Measurements from ENCODE around the gene GPR171. TPM values are rescaled to one million over a fixed set of nuclear protein-coding genes. Genes with fewer than 3 reads are reported as not detected.
"Not testable (repeated sequence)": the region's sequence is repeated elsewhere in the genome, so short reads cannot be mapped to it uniquely, and the experiment has no call there.

GPR171 gene
- total RNA-seq, 1 donor = not detected

GRCh38 chr3:151178208-151178845, 24.7 kb downstream of the GPR171 start:
- Histone ChIP-seq H3K4me3 (ENCODE audit: insufficient read depth, low read length) (no peak overlapping the region), H3K36me3 (ENCODE audit: insufficient read depth, low read length) (no peaks in the 10 kb centered on the region), H3K27me3 (ENCODE audit: insufficient read depth, low read length) (no peaks in the 10 kb centered on the region), H3K27ac (ENCODE audit: low read depth, low read length) (no peak overlapping the region), H4K20me1 (ENCODE audit: insufficient read depth, low read length) (no peaks in the 10 kb centered on the region), H3K4me2 (ENCODE audit: insufficient read depth, low read length) (no peak overlapping the region), H3K4me1 (ENCODE audit: insufficient read depth, low read length) (no peaks in the 10 kb centered on the region), H2AFZ (ENCODE audit: low read length) (no peak overlapping the region), H3K9me3 (ENCODE audit: low read depth, low read length) (no peaks in the 10 kb centered on the region), H3K79me2 (ENCODE audit: insufficient read depth, low read length) (no peaks in the 10 kb centered on the region)
- DNase-seq (ENCODE audit: insufficient read length, low spot score, missing footprints) = no peak
- no peak for TF ChIP-seq CTCF (IDR thresholded peaks at IDR 0.05; ENCODE audit: extremely low read depth, low read depth, low read length)

DNA sequence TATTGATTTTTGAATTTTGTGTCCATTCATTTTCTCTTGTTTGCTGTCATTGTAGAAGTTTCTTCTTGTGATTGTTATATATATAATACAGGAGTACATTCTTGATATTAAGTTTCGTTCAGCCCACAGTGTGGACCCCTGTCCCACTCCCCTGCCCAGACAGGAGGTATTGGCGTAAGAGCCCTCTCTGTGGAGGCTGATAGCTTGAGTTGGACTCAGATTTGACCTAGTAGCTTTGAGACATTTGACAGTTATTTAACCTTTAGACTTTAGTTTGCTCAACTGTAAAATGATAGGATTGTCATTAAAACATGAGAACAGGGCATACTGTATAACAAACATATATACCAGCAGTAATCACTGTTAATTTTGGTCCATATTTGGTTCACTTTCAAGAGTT, 27.1 kb downstream of the GPR171 start:
- H3K4me2 ChIP-seq (ENCODE audit: insufficient read depth, low read length) = no peak overlapping the region

DNA sequence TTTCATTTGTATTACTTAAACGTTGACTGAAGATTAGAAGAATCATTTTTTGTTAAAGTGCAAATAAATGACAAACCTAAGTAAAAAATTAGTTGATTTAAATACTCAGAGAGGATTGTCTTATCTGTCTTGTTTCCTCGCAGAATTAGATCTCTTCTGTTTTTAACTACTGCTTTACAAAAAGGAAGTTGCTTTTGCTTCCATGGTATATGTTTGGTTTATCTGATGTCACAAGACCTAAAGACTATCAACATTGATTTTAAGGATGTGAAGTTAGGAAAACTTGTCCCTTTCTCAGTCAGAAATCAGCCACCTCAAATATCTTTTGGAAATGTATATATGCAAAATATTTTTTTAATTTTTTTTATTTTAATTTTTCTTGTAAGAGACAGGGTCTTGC, 28.7 kb downstream of the GPR171 start:
- Histone ChIP-seq H3K27ac (ENCODE audit: low read depth, low read length) (no peak overlapping the region), H3K4me1 (ENCODE audit: insufficient read depth, low read length) (no peaks in the 10 kb centered on the region), H3K79me2 (ENCODE audit: insufficient read depth, low read length) (no peaks in the 10 kb centered on the region), H3K4me3 (ENCODE audit: insufficient read depth, low read length) (no peak overlapping the region), H3K9me3 (ENCODE audit: low read depth, low read length) (no peaks in the 10 kb centered on the region), H3K36me3 (ENCODE audit: insufficient read depth, low read length) (no peaks in the 10 kb centered on the region), H3K27me3 (ENCODE audit: insufficient read depth, low read length) (no peaks in the 10 kb centered on the region), H2AFZ (ENCODE audit: low read length) (no peak overlapping the region), H4K20me1 (ENCODE audit: insufficient read depth, low read length) (no peaks in the 10 kb centered on the region), H3K4me2 (ENCODE audit: insufficient read depth, low read length) (no peak overlapping the region)
- TF ChIP-seq CTCF (IDR thresholded peaks at IDR 0.05; ENCODE audit: extremely low read depth, low read depth, low read length) = no peak
- DNase-seq (ENCODE audit: insufficient read length, low spot score, missing footprints) = no peak

More for the DNA sequence above, 27.1 kb downstream of the GPR171 start:
- DNase-seq (ENCODE audit: insufficient read length, low spot score, missing footprints) = no peak
- Histone ChIP-seq H3K9me3 (ENCODE audit: low read depth, low read length) (no peaks in the 10 kb centered on the region), H3K27me3 (ENCODE audit: insufficient read depth, low read length) (no peaks in the 10 kb centered on the region), H2AFZ (ENCODE audit: low read length) (no peak overlapping the region), H3K4me3 (ENCODE audit: insufficient read depth, low read length) (no peak overlapping the region), H3K27ac (ENCODE audit: low read depth, low read length) (no peak overlapping the region), H3K79me2 (ENCODE audit: insufficient read depth, low read length) (no peaks in the 10 kb centered on the region), H4K20me1 (ENCODE audit: insufficient read depth, low read length) (no peaks in the 10 kb centered on the region), H3K4me1 (ENCODE audit: insufficient read depth, low read length) (no peaks in the 10 kb centered on the region), H3K36me3 (ENCODE audit: insufficient read depth, low read length) (no peaks in the 10 kb centered on the region)
- TF ChIP-seq CTCF (IDR thresholded peaks at IDR 0.05; ENCODE audit: extremely low read depth, low read depth, low read length) = no peak

DNA sequence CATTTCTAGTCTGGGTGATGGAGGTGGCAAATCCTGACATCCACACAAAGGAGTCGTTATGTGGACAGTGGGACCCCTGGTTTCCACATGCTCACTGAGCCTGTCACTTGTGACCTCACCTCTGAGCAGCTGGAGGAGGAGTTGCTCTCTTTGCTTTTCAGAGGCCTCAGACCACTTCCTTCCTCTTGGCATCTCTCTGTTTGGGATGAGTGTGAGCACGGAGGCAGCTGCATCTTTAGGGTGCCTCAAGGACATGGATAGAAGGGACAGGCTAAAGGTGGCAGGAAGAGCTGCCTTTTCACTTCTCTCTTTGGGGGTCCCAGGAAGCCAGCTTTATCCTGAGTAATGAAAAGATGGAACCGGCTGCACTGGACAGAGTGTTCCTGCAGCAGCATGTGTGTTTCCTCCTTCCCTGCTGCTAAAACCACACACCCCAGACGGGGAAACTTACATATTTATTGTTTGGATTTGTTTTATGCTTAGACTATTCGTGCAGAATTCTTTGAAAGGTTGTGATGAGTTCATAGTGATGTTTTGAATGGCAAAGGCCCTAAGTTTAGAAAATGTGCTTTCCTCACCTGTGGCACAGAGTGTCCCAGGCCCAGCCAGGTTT, 31.8 kb downstream of the GPR171 start:
- Histone ChIP-seq H3K36me3 (ENCODE audit: insufficient read depth, low read length) (no peaks in the 10 kb centered on the region), H3K4me2 (ENCODE audit: insufficient read depth, low read length) (no peak overlapping the region), H4K20me1 (ENCODE audit: insufficient read depth, low read length) (no peaks in the 10 kb centered on the region), H2AFZ (ENCODE audit: low read length) (peak overlapping the region; percentile 30), H3K4me1 (ENCODE audit: insufficient read depth, low read length) (no peaks in the 10 kb centered on the region), H3K27me3 (ENCODE audit: insufficient read depth, low read length) (no peaks in the 10 kb centered on the region), H3K4me3 (ENCODE audit: insufficient read depth, low read length) (no peak overlapping the region), H3K9me3 (ENCODE audit: low read depth, low read length) (no peaks in the 10 kb centered on the region), H3K27ac (ENCODE audit: low read depth, low read length) (no peak overlapping the region), H3K79me2 (ENCODE audit: insufficient read depth, low read length) (no peaks in the 10 kb centered on the region)
- no peak for DNase-seq (ENCODE audit: insufficient read length, low spot score, missing footprints)
- no peak for TF ChIP-seq CTCF (IDR thresholded peaks at IDR 0.05; ENCODE audit: extremely low read depth, low read depth, low read length)

DNA sequence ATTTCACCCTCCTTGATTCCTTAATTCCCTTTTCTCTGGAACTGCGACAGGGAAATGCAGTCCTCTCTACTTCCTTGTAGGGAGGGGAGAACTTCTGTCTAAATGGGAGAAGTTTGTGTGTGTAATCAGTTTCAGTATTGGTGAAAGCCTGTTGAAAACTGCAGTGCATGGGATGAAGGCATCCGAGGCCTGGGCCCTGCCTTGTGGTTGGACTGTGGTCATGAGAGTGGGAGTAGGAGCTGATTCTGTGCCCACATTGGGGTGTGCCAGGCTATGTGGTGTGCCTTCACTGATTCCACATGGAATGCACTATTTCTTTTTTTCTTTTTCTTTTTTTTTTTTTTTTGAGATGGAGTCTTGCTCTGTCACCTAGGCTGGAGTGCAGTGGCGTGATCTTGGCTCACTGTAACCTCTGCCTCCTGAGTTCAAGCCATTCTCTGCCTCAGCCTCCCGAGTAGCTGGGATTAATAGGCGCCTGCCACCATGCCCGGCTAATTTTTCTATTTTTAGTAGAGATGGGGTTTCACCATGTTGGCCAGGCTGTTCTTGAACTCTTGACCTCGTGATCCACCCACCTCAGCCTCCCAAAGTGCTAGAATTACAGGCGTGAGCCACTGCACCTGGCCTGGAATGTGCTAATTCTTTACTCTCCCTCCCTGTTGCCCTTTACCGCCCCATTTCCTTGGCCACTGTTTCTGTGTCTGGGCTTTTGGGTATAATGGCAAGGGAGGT, 32.9 kb downstream of the GPR171 start:
- peak overlapping the region; percentile 48 for H2AFZ ChIP-seq (ENCODE audit: low read length)
- not testable (repeated sequence) for H3K79me2 ChIP-seq (ENCODE audit: insufficient read depth, low read length); H3K36me3 ChIP-seq (ENCODE audit: insufficient read depth, low read length); H3K27me3 ChIP-seq (ENCODE audit: insufficient read depth, low read length); H3K27ac ChIP-seq (ENCODE audit: low read depth, low read length); H3K4me3 ChIP-seq (ENCODE audit: insufficient read depth, low read length); H3K9me3 ChIP-seq (ENCODE audit: low read depth, low read length); DNase-seq (ENCODE audit: insufficient read length, low spot score, missing footprints); H4K20me1 ChIP-seq (ENCODE audit: insufficient read depth, low read length); H3K4me1 ChIP-seq (ENCODE audit: insufficient read depth, low read length); H3K4me2 ChIP-seq (ENCODE audit: insufficient read depth, low read length)

Data from osteoblast (primary cell).